Fibroblast of skin of right biceps (primary cell): ENCODE data around the gene DNHD1.

Experiments
- DNase-seq: peaks from one replicate; pipeline ENCODE4 v3.0.0-alpha.2; 2013

Gene DNHD1

GRCh38 chr11:6566704-6567370, 69.8 kb downstream of the DNHD1 start:
- DNase-seq, result no peak

- no peak for DNase-seq
Observed at GRCh38 chr11:6567371-6567745, 70.3 kb downstream of the DNHD1 start.

GRCh38 chr11:6568191-6568918, 71.3 kb downstream of the DNHD1 start:
- DNase-seq, result peak; percentile 85

GRCh38 chr11:6569706-6570105, 72.6 kb downstream of the DNHD1 start:
- no peak for DNase-seq

GRCh38 chr11:6570691-6571427, 73.8 kb downstream of the DNHD1 start:
- DNase-seq, result no peak

- DNase-seq, result no peak
Observed at GRCh38 chr11:6571434-6572008, 74.4 kb downstream of the DNHD1 start.

- DNase-seq, result peak; percentile 85
Observed at GRCh38 chr11:6572215-6572614, 75.1 kb downstream of the DNHD1 start.

- no peak for DNase-seq
Observed at GRCh38 chr11:6574816-6575715, 78.0 kb downstream of the DNHD1 start.

- DNase-seq, result peak; percentile 82
Observed at GRCh38 chr11:6576471-6577373, 79.6 kb downstream of the DNHD1 start.

- no peak for DNase-seq
Observed at GRCh38 chr11:6578134-6578533, 81.1 kb downstream of the DNHD1 start.

GRCh38 chr11:6579681-6580080, 82.6 kb downstream of the DNHD1 start:
- DNase-seq, result no peak

GRCh38 chr11:6583584-6583983, 86.5 kb downstream of the DNHD1 start:
- no peak for DNase-seq

GRCh38 chr11:6584528-6584927, 87.4 kb downstream of the DNHD1 start:
- no peak for DNase-seq

GRCh38 chr11:6586434-6587359, 89.6 kb downstream of the DNHD1 start:
- DNase-seq, result peak; percentile 18

- no peak for DNase-seq
Observed at GRCh38 chr11:6587360-6587953, 90.4 kb downstream of the DNHD1 start.

- no peak for DNase-seq
Observed at GRCh38 chr11:6588018-6588417, 90.9 kb downstream of the DNHD1 start.

- DNase-seq, result no peak
Observed at GRCh38 chr11:6594142-6594768, 97.2 kb downstream of the DNHD1 start.

GRCh38 chr11:6596239-6596877, 99.3 kb downstream of the DNHD1 start:
- DNase-seq, result no peak

- DNase-seq, result no peak
Observed at GRCh38 chr11:6598555-6598954, 101.5 kb downstream of the DNHD1 start.
